Uterus (tissue), 4 donors: ENCODE data around the gene INTS13. TPM values are rescaled to one million over a fixed set of nuclear protein-coding genes. Genes with fewer than 3 reads are reported as not detected.
"Not testable (repeated sequence)": the region's sequence is repeated elsewhere in the genome, so short reads cannot be mapped to it uniquely, and the experiment has no call there.

ENCODE experiments used
- DNase-seq, 2 donors: peaks; one replicate each; pipeline ENCODE4 v3.0.0-alpha.2; 2019 to 2020
- H3K27ac ChIP-seq, 2 donors: fragments of 200-600 bp; sonication (generic); 1 replicate in 1 of 2; 2 replicates in 1 of 2; pipeline ENCODE4 v1.5.1; 2016 to 2018
- H3K27me3 ChIP-seq, 2 donors: fragments of 200-600 bp; sonication (generic); one replicate each; pipeline ENCODE4 v1.5.1; 2018 to 2019; ENCODE audit warnings: control low read depth in 1 of 2
- H3K36me3 ChIP-seq, 2 donors: fragments of 200-600 bp; sonication (generic); one replicate each; pipeline ENCODE4 v1.5.1; 2019; ENCODE audit warnings: control low read depth in 1 of 2
- H3K4me1 ChIP-seq, 2 donors: fragments of 200-600 bp; sonication (generic); one replicate each; pipeline ENCODE4 v1.5.1; 2018 to 2019; ENCODE audit warnings: control low read depth in 1 of 2
- H3K4me3 ChIP-seq, 2 donors: fragments of 200-600 bp; sonication (generic); 1 replicate in 1 of 2; 2 replicates in 1 of 2; pipeline ENCODE4 v1.5.1; 2018 to 2019; ENCODE audit warnings: mild to moderate bottlenecking in 1 of 2
- H3K9me3 ChIP-seq, 2 donors: fragments of 200-600 bp; sonication (generic); one replicate each; pipeline ENCODE4 v1.5.1; 2019; ENCODE audit warnings: control low read depth in 1 of 2
- POLR2A ChIP-seq, 2 donors: fragments of 450-650 bp; IDR thresholded peaks; one replicate each; pipeline ENCODE4 v1.6.1; 2016; ENCODE audit warnings: antibody characterized with exemption in 2 of 2, mild to moderate bottlenecking in 1 of 2, moderate library complexity in 1 of 2
- intact Hi-C: fragments of 100-400 bp; cut with DNase I; formaldehyde crosslinking; loops from one replicate; pipeline ENCODE4 v1.15.1; 2023; ENCODE audit warnings: low total_unique reads
- total RNA-seq, 4 donors: library from RNA; depleted of rRNA in 3 of 4; stranded (reverse); fragments of >200 nt in 3 of 4; gene quantifications; one replicate each; pipeline versions ENCODE4 v1.1.0 to v1.2.4, GENCODE V29; 2014 to 2023
- TF ChIP-seq, protein P1 (sequence below), 4 experiments: fragments of 200-600 bp in 2 of 4; fragments of 450-650 bp in 2 of 4; sonication (generic) in 2 of 4; IDR thresholded peaks; one replicate each; pipeline ENCODE4 v1.5.1; 2016 to 2019; ENCODE audit warnings: antibody characterized with exemption in 4 of 4, mild to moderate bottlenecking in 2 of 4, moderate library complexity in 1 of 4
- donor health status: DM: yes; HTN: yes; CAD: no.

Gene INTS13
- total RNA-seq, 4 donors from 2014 or later: 13.8 to 37.9 (median 26.8) TPM

DNA sequence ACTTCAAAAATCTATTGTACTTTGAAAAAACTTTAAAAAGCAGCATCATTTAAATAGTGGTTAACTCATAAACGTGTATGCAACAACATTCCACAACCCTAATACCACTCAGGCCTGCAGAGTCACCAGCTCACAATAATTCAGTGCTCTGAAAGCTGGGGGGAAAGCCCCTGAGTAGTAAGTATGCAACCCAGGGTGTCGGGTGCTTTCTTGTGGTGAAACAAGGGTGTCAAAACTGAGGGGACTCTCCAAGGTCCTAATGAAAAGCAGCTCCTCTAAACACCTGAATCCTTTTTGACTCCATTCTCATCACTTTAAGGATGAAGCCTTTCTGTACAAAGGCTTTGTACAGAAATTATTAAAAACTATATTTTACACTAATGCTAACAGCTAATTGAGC, 34.2 kb upstream of the INTS13 start:
- no peaks in the 10 kb centered on the region for H3K27me3 ChIP-seq
- no peaks in the 10 kb centered on the region for H3K36me3 ChIP-seq
- DNase-seq: no peak
- no peaks in the 10 kb centered on the region for H3K4me1 ChIP-seq
- H3K9me3 ChIP-seq: no peaks in the 10 kb centered on the region
- H3K4me3 ChIP-seq: no peak overlapping the region
- TF ChIP-seq POLR2A (IDR thresholded peaks at IDR 0.05): no peak
- TF ChIP-seq, protein P1, sequence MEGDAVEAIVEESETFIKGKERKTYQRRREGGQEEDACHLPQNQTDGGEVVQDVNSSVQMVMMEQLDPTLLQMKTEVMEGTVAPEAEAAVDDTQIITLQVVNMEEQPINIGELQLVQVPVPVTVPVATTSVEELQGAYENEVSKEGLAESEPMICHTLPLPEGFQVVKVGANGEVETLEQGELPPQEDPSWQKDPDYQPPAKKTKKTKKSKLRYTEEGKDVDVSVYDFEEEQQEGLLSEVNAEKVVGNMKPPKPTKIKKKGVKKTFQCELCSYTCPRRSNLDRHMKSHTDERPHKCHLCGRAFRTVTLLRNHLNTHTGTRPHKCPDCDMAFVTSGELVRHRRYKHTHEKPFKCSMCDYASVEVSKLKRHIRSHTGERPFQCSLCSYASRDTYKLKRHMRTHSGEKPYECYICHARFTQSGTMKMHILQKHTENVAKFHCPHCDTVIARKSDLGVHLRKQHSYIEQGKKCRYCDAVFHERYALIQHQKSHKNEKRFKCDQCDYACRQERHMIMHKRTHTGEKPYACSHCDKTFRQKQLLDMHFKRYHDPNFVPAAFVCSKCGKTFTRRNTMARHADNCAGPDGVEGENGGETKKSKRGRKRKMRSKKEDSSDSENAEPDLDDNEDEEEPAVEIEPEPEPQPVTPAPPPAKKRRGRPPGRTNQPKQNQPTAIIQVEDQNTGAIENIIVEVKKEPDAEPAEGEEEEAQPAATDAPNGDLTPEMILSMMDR (IDR thresholded peaks at IDR 0.05): no peak
- intact Hi-C loops: no loop called here
- no peak overlapping the region for H3K27ac ChIP-seq

DNA sequence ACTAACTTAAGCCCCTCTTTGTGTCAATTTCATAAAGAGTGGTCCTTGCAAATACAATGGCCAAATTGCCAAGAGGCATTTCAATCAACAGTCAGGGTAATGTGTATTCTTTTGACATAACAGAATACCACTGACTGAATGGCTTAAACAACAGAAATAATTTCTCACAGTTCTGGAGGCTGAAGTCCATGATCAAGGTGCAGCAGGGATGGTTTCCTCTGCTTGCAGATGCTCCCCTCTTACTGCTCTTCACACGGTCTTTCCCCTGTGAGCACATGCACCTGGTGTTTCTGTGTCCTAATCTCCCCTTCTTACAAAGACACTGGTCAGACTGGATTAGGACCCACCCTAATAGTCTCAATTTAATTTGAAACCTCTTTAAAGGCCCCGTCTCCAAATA, 32.4 kb upstream of the INTS13 start:
- Histone ChIP-seq H3K27me3 (no peaks in the 10 kb centered on the region), H3K4me3 (no peak overlapping the region), H3K27ac (no peak overlapping the region), H3K9me3 (no peaks in the 10 kb centered on the region), H3K4me1 (no peaks in the 10 kb centered on the region), H3K36me3 (no peaks in the 10 kb centered on the region)
- no peak for DNase-seq
- TF ChIP-seq POLR2A (IDR thresholded peaks at IDR 0.05): no peak
- TF ChIP-seq, protein P1 (IDR thresholded peaks at IDR 0.05): no peak
- intact Hi-C loops: no loop called here

DNA sequence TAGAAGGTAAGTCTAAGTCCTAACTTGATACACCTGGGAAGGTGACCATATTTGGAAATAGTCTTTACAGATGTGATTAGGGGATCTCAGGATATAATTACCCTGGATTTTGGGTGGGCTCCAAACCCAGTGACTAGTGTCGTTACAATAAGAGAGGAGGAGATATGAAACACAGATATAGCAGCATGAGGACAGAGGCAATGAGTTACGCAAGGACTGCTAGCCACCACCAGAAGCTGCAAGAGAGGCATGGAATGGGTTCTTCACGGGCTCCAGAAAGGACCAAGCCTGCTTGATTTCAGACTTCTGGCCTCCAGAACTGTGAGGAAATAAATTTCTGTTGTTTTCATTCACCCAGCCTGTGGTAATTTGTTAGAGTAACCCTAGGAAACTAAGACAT, 29.1 kb upstream of the INTS13 start:
- no peaks in the 10 kb centered on the region for H3K36me3 ChIP-seq
- H3K4me1 ChIP-seq: no peaks in the 10 kb centered on the region
- H3K4me3 ChIP-seq: no peak overlapping the region
- H3K9me3 ChIP-seq: no peaks in the 10 kb centered on the region
- TF ChIP-seq, protein P1 (IDR thresholded peaks at IDR 0.05): no peak
- no peak for TF ChIP-seq POLR2A (IDR thresholded peaks at IDR 0.05)
- intact Hi-C loops: no loop called here
- no peak for DNase-seq
- no peak overlapping the region for H3K27ac ChIP-seq
- H3K27me3 ChIP-seq: no peaks in the 10 kb centered on the region

DNA sequence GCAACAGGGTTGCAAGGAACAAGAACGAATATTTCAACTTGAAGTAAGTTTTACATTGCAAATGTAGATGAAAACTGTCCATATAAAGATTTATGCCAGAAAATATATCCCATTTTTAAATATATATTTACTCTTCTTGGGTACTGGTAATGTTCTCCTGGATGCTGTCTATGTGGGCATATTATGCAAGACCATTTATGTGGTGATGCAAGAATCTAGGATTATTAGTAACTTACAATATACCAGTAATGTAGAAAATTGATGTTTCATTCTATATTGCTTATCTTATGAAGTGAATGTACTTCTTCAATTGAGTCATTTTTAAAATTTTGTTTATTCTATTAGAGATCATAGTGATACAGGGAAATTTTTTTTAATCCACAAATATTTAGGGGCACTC, 25.6 kb upstream of the INTS13 start:
- H3K27ac ChIP-seq: no peak overlapping the region
- no peaks in the 10 kb centered on the region for H3K9me3 ChIP-seq
- DNase-seq: no peak
- H3K36me3 ChIP-seq: no peaks in the 10 kb centered on the region
- intact Hi-C loops: no loop called here
- no peak for TF ChIP-seq POLR2A (IDR thresholded peaks at IDR 0.05)
- TF ChIP-seq, protein P1 (IDR thresholded peaks at IDR 0.05): no peak
- no peak overlapping the region for H3K4me3 ChIP-seq
- no peaks in the 10 kb centered on the region for H3K4me1 ChIP-seq
- H3K27me3 ChIP-seq: no peaks in the 10 kb centered on the region

DNA sequence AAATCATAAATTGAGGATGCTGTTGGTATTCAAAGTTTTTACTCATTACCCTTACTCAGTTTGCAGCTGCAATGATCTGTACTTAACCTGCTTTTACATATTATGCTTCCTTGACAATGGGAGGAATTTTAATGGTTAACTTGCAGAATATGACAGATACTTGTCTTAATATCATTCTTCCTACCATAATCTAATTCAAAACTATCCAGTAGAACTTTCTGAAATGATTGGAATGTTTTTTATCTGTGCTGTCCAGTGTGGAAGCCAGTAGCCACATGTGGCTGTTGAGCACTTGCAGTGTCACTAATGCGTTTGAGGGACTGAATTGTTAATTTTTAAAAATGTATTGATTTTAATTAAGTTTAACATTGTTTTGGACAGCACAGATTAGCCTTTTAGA, 24.0 kb upstream of the INTS13 start:
- Histone ChIP-seq H3K27me3 (no peaks in the 10 kb centered on the region), H3K9me3 (no peaks in the 10 kb centered on the region), H3K4me3 (no peak overlapping the region), H3K36me3 (no peaks in the 10 kb centered on the region), H3K27ac (no peak overlapping the region), H3K4me1 (no peaks in the 10 kb centered on the region)
- DNase-seq: no peak
- intact Hi-C loops: no loop called here
- TF ChIP-seq, protein P1 (IDR thresholded peaks at IDR 0.05): no peak
- TF ChIP-seq POLR2A (IDR thresholded peaks at IDR 0.05): no peak

DNA sequence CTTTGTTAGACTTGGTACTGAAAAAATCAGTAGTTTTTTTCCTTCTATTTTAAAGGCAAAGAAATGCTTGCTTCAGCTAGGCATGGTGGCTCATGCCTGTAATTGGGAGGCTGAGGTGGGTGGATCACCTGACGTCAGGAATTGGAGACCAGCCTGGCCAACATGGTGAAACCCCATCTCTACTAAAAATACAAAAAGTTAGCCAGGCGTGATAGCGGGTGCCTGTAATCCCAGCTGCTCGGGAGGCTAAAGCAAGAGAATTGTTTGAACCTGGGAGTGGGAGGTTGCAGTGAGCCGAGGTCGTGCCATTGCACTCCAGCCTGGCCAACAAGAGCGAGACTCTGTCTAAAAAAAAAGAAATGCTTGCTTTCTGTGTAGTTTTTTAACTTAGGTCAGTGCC, 23.6 kb upstream of the INTS13 start:
- H3K27me3 ChIP-seq, H3K4me1 ChIP-seq, DNase-seq, H3K27ac ChIP-seq, H3K4me3 ChIP-seq, intact Hi-C loops, H3K36me3 ChIP-seq, H3K9me3 ChIP-seq: not testable (repeated sequence)
